Measurements from ENCODE around the gene CMPK2.

CMPK2 gene

DNA sequence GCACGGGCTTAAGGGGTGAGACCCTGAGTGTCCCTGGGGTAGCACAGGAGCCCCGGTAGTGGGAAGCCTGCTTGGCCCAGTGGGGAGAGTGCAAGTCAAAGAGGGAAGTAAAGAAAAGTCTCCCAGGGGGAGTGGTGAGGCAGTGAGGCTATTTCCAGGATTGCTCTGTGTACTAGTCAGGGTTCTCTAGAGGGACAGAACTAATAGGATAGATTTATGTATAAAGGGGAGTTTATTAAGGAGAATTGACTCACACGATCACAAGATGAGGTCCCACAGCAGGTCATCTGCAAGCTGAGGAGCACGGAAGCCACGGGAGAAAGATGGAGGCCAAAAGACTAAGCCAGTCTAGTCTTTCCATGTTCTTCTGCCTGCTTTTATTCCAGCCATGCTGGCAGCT lies 45.5 kb downstream of the CMPK2 start:
- Histone ChIP-seq H3K27ac (ENCODE audit: low read depth, low read length) (no peak overlapping the region), H3K36me3 (ENCODE audit: control insufficient read depth in 5 of 5, insufficient read depth in 5 of 5, low read length in 5 of 5) (no peaks in the 10 kb centered on the region), H3K27me3 (ENCODE audit: control insufficient read depth in 5 of 5, insufficient read depth in 4 of 5, low read length in 5 of 5) (peaks cover 0 to 2% (median 0%) of the 10 kb centered on the region in 5 donors), H3K4me1 (ENCODE audit: control insufficient read depth in 5 of 5, insufficient read depth in 5 of 5, low read length in 5 of 5) (peaks cover 0 to 32% (median 4%) of the 10 kb centered on the region in 5 donors), H3K4me3 (ENCODE audit: low read depth in 1 of 5, low read length in 5 of 5) (no peak overlapping the region), H3K9me3 (ENCODE audit: control insufficient read depth in 5 of 5, low read length in 5 of 5) (peaks cover 0 to 3% (median 0%) of the 10 kb centered on the region in 5 donors), H3K9ac (ENCODE audit: low read length in 5 of 5) (no peak overlapping the region)

DNA sequence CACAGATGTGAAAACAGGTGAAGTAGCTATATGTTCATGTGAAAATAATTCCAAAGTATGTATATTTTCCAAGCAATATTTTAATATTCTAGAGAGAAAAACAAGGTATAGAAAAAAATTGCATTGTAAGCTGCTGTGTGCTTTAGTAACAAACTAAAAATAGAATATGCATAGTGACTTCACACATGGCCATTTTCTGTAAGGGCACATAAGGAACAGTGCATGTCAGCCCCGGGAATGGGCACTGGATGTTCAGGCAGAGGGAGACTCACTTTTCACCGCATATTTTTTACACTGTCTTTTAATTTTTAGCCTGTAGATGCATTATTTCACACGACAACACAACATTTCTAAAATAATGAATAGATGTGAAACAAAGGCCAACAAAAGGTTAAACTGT lies 46.0 kb downstream of the CMPK2 start:
- H3K4me3 ChIP-seq (ENCODE audit: low read depth in 1 of 5, low read length in 5 of 5): no peak overlapping the region
- peaks cover 0 to 32% (median 4%) of the 10 kb centered on the region in 5 donors for H3K4me1 ChIP-seq (ENCODE audit: control insufficient read depth in 5 of 5, insufficient read depth in 5 of 5, low read length in 5 of 5)
- peaks cover 0 to 3% (median 0%) of the 10 kb centered on the region in 5 donors for H3K9me3 ChIP-seq (ENCODE audit: control insufficient read depth in 5 of 5, low read length in 5 of 5)
- H3K27me3 ChIP-seq (ENCODE audit: control insufficient read depth in 5 of 5, insufficient read depth in 4 of 5, low read length in 5 of 5): peaks cover 0 to 2% (median 0%) of the 10 kb centered on the region in 5 donors
- H3K27ac ChIP-seq (ENCODE audit: low read depth, low read length): no peak overlapping the region
- H3K36me3 ChIP-seq (ENCODE audit: control insufficient read depth in 5 of 5, insufficient read depth in 5 of 5, low read length in 5 of 5): no peaks in the 10 kb centered on the region
- no peak overlapping the region for H3K9ac ChIP-seq (ENCODE audit: low read length in 5 of 5)

DNA sequence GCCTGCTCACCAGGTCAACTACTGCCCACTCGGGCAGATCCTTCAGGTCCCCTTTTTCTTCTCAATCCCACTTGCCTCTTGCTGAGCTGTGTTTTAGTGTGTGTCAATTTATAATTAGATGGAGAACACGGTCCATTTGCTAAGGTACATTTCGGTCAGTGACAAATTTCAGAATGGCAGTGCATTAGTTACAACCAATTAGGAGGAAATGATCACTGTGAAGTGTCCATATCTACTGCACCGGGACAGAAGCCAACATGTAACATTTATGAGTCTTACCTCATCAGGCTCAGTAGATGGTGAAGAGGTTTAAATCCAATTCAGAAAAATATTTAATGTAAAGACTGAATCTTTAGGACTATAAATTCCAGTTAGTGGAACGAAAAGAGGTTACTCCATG lies 47.7 kb downstream of the CMPK2 start:
- Histone ChIP-seq H3K4me1 (ENCODE audit: control insufficient read depth in 5 of 5, insufficient read depth in 5 of 5, low read length in 5 of 5) (peaks cover 0 to 30% (median 4%) of the 10 kb centered on the region in 5 donors), H3K9ac (ENCODE audit: low read length in 5 of 5) (no peak overlapping the region), H3K9me3 (ENCODE audit: control insufficient read depth in 5 of 5, low read length in 5 of 5) (peaks cover 0 to 3% (median 0%) of the 10 kb centered on the region in 5 donors), H3K36me3 (ENCODE audit: control insufficient read depth in 5 of 5, insufficient read depth in 5 of 5, low read length in 5 of 5) (no peaks in the 10 kb centered on the region), H3K27ac (ENCODE audit: low read depth, low read length) (no peak overlapping the region), H3K27me3 (ENCODE audit: control insufficient read depth in 5 of 5, insufficient read depth in 4 of 5, low read length in 5 of 5) (peaks cover 0 to 4% (median 0%) of the 10 kb centered on the region in 5 donors), H3K4me3 (ENCODE audit: low read depth in 1 of 5, low read length in 5 of 5) (no peak overlapping the region)

DNA sequence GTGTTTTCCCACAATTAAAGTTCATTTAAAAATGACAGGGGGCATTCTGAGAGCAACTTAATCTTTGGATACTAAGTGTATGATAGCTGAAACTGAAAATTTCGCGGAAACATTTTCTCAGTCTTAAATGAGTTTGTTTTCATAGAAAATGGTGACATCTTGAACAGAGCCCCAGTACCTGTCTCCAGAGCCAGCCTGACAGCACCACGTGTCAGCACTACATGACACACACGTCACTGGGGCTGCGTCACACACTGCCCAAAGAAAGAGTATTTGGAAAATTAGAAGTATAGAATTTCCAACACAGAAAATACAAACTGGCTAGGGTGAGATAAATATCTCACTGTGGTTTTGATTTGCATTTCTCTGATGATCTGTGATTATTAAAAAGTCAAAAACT lies 50.8 kb downstream of the CMPK2 start:
- Histone ChIP-seq H3K9me3 (ENCODE audit: control insufficient read depth in 5 of 5, low read length in 5 of 5) (peaks cover 0 to 3% (median 0%) of the 10 kb centered on the region in 5 donors), H3K36me3 (ENCODE audit: control insufficient read depth in 5 of 5, insufficient read depth in 5 of 5, low read length in 5 of 5) (no peaks in the 10 kb centered on the region), H3K27ac (ENCODE audit: low read depth, low read length) (no peak overlapping the region), H3K4me3 (ENCODE audit: low read depth in 1 of 5, low read length in 5 of 5) (no peak overlapping the region), H3K4me1 (ENCODE audit: control insufficient read depth in 5 of 5, insufficient read depth in 5 of 5, low read length in 5 of 5) (peaks cover 0 to 18% (median 0%) of the 10 kb centered on the region in 5 donors), H3K27me3 (ENCODE audit: control insufficient read depth in 5 of 5, insufficient read depth in 4 of 5, low read length in 5 of 5) (peaks cover 0 to 16% (median 0%) of the 10 kb centered on the region in 5 donors), H3K9ac (ENCODE audit: low read length in 5 of 5) (no peak overlapping the region)

DNA sequence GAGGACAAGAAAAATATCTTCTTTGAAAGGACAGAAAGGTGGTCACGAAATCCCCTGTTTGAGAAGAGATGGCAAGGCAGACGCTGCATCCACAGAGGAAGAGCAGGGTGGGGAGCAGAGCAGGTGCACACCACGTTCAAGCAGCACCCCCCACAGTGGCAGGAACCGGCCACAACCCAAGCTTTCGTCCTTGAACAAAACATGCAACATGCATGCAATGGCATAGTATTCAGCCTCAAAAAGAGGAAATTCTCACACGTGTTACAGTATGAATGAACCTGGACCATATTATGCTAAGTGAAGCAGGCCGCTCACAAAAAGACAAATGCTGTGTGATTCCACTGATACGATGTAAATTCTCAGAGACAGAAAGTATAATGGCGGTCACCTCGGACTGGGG lies 51.4 kb downstream of the CMPK2 start:
- peaks cover 0 to 18% (median 0%) of the 10 kb centered on the region in 5 donors for H3K4me1 ChIP-seq (ENCODE audit: control insufficient read depth in 5 of 5, insufficient read depth in 5 of 5, low read length in 5 of 5)
- no peak overlapping the region for H3K9ac ChIP-seq (ENCODE audit: low read length in 5 of 5)
- peaks cover 0 to 16% (median 0%) of the 10 kb centered on the region in 5 donors for H3K27me3 ChIP-seq (ENCODE audit: control insufficient read depth in 5 of 5, insufficient read depth in 4 of 5, low read length in 5 of 5)
- no peak overlapping the region for H3K27ac ChIP-seq (ENCODE audit: low read depth, low read length)
- no peak overlapping the region for H3K4me3 ChIP-seq (ENCODE audit: low read depth in 1 of 5, low read length in 5 of 5)
- H3K36me3 ChIP-seq (ENCODE audit: control insufficient read depth in 5 of 5, insufficient read depth in 5 of 5, low read length in 5 of 5): no peaks in the 10 kb centered on the region
- H3K9me3 ChIP-seq (ENCODE audit: control insufficient read depth in 5 of 5, low read length in 5 of 5): peaks cover 0 to 3% (median 0%) of the 10 kb centered on the region in 5 donors

GRCh38 chr2:6813573-6813972 lies 52.1 kb downstream of the CMPK2 start:
- no peak overlapping the region for H3K9ac ChIP-seq (ENCODE audit: low read length in 5 of 5)
- peaks cover 0 to 3% (median 0%) of the 10 kb centered on the region in 5 donors for H3K9me3 ChIP-seq (ENCODE audit: control insufficient read depth in 5 of 5, low read length in 5 of 5)
- peaks cover 0 to 18% (median 0%) of the 10 kb centered on the region in 5 donors for H3K4me1 ChIP-seq (ENCODE audit: control insufficient read depth in 5 of 5, insufficient read depth in 5 of 5, low read length in 5 of 5)
- H3K36me3 ChIP-seq (ENCODE audit: control insufficient read depth in 5 of 5, insufficient read depth in 5 of 5, low read length in 5 of 5): no peaks in the 10 kb centered on the region
- H3K4me3 ChIP-seq (ENCODE audit: low read depth in 1 of 5, low read length in 5 of 5): no peak overlapping the region
- H3K27me3 ChIP-seq (ENCODE audit: control insufficient read depth in 5 of 5, insufficient read depth in 4 of 5, low read length in 5 of 5): peaks cover 0 to 16% (median 0%) of the 10 kb centered on the region in 5 donors
- H3K27ac ChIP-seq (ENCODE audit: low read depth, low read length): no peak overlapping the region

DNA sequence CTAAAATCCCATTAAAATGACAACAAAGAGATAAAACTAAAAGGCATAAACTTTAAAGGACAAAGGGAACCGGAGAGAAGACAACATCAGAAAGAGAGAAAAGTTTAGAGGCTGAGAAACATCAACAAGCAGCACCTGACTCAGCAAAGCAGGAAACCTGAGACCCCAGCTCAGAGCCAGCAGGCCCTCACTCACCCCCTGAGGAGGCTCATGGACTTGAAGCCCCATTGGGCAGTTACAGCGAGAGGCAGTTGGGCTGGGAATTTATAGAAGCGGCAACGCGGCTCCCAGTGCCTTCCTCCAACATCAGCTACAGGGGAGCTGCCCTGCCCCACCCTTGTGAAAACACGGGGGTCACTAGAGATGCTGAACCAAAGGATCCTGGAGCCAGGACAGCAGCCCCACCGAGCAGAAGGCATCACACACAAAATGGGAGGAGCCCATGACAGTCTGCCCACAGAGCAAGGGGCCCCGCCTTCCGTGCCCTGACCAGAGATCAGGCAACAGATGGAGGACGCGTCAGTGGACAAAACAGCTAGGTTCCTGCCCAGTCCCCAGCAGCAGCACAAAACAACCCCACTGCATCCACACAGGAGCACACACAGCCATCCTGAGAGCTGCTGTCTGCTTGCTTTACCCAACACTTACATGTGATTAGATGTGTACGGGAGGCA lies 52.7 kb downstream of the CMPK2 start:
- Histone ChIP-seq H3K4me1 (ENCODE audit: control insufficient read depth in 5 of 5, insufficient read depth in 5 of 5, low read length in 5 of 5) (peaks cover 0 to 18% (median 0%) of the 10 kb centered on the region in 5 donors), H3K36me3 (ENCODE audit: control insufficient read depth in 5 of 5, insufficient read depth in 5 of 5, low read length in 5 of 5) (no peaks in the 10 kb centered on the region), H3K4me3 (ENCODE audit: low read depth in 1 of 5, low read length in 5 of 5) (no peak overlapping the region), H3K9ac (ENCODE audit: low read length in 5 of 5) (no peak overlapping the region), H3K9me3 (ENCODE audit: control insufficient read depth in 5 of 5, low read length in 5 of 5) (peaks cover 0 to 3% (median 0%) of the 10 kb centered on the region in 5 donors), H3K27me3 (ENCODE audit: control insufficient read depth in 5 of 5, insufficient read depth in 4 of 5, low read length in 5 of 5) (peaks cover 0 to 16% (median 0%) of the 10 kb centered on the region in 5 donors), H3K27ac (ENCODE audit: low read depth, low read length) (no peak overlapping the region)

GRCh38 chr2:6810961-6811360 lies 54.7 kb downstream of the CMPK2 start:
- Histone ChIP-seq H3K36me3 (ENCODE audit: control insufficient read depth in 5 of 5, insufficient read depth in 5 of 5, low read length in 5 of 5) (no peaks in the 10 kb centered on the region), H3K27ac (ENCODE audit: low read depth, low read length) (no peak overlapping the region), H3K27me3 (ENCODE audit: control insufficient read depth in 5 of 5, insufficient read depth in 4 of 5, low read length in 5 of 5) (peaks cover 0 to 13% (median 0%) of the 10 kb centered on the region in 5 donors), H3K9ac (ENCODE audit: low read length in 5 of 5) (no peak overlapping the region), H3K9me3 (ENCODE audit: control insufficient read depth in 5 of 5, low read length in 5 of 5) (peaks cover 0 to 3% (median 0%) of the 10 kb centered on the region in 5 donors), H3K4me3 (ENCODE audit: low read depth in 1 of 5, low read length in 5 of 5) (no peak overlapping the region), H3K4me1 (ENCODE audit: control insufficient read depth in 5 of 5, insufficient read depth in 5 of 5, low read length in 5 of 5) (peaks cover 0 to 18% (median 0%) of the 10 kb centered on the region in 5 donors)

DNA sequence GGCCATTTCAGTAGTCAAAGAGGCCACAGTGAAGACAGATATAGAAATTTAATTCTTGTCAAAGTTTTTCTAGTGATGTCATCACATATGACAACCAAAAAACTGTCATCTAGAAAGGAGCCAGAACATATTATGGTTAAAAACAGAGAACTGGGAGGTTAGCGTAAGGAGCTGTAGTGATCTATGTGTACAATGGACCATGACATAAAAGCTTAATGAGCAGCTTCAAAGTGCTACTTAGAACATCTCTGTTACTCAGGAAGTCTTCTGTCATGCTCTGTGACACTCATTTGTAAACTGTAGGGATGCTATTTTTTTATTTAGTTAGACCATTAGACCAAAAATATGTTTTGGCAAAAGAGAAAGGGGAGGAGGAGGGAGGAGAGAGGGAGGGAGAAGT lies 57.3 kb downstream of the CMPK2 start:
- H3K9ac ChIP-seq (ENCODE audit: low read length in 5 of 5): no peak overlapping the region
- no peak overlapping the region for H3K27ac ChIP-seq (ENCODE audit: low read depth, low read length)
- H3K27me3 ChIP-seq (ENCODE audit: control insufficient read depth in 5 of 5, insufficient read depth in 4 of 5, low read length in 5 of 5): peaks cover 0 to 13% (median 0%) of the 10 kb centered on the region in 5 donors
- H3K4me3 ChIP-seq (ENCODE audit: low read depth in 1 of 5, low read length in 5 of 5): no peak overlapping the region
- H3K4me1 ChIP-seq (ENCODE audit: control insufficient read depth in 5 of 5, insufficient read depth in 5 of 5, low read length in 5 of 5): peaks cover 0 to 18% (median 0%) of the 10 kb centered on the region in 5 donors
- H3K9me3 ChIP-seq (ENCODE audit: control insufficient read depth in 5 of 5, low read length in 5 of 5): no peaks in the 10 kb centered on the region
- no peaks in the 10 kb centered on the region for H3K36me3 ChIP-seq (ENCODE audit: control insufficient read depth in 5 of 5, insufficient read depth in 5 of 5, low read length in 5 of 5)

DNA sequence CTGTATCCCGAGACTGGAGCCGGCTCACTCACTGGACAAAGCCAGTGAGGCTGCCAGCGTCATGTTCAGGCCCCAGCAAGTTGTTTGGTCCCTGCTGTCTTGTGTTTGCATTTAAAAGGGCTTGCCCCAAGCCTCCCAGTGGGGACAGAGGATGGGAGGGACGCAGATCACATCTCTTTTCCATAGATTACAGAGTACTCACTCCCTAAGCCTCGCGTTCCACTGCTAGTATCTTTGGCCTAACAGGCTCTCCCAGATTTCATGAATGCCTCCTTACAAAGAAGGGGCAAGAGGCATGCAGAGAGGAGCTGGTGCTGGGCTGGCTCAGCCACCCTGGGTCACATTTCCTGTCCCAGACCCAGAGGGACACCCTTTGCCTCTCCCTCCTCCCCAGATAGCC lies 59.1 kb downstream of the CMPK2 start:
- Histone ChIP-seq H3K9ac (ENCODE audit: low read length in 5 of 5) (no peak overlapping the region), H3K36me3 (ENCODE audit: control insufficient read depth in 5 of 5, insufficient read depth in 5 of 5, low read length in 5 of 5) (no peaks in the 10 kb centered on the region), H3K27me3 (ENCODE audit: control insufficient read depth in 5 of 5, insufficient read depth in 4 of 5, low read length in 5 of 5) (peaks cover 0 to 7% (median 2%) of the 10 kb centered on the region in 5 donors), H3K4me1 (ENCODE audit: control insufficient read depth in 5 of 5, insufficient read depth in 5 of 5, low read length in 5 of 5) (no peaks in the 10 kb centered on the region), H3K4me3 (ENCODE audit: low read depth in 1 of 5, low read length in 5 of 5) (no peak overlapping the region), H3K27ac (ENCODE audit: low read depth, low read length) (no peak overlapping the region), H3K9me3 (ENCODE audit: control insufficient read depth in 5 of 5, low read length in 5 of 5) (no peaks in the 10 kb centered on the region)

All from subcutaneous abdominal adipose tissue (tissue), 5 donors.